Ishikawa (cell line): ENCODE measurements around the gene KLK12.

Experiments
- CEBPB ChIP-seq: IDR thresholded peaks from 2 replicates; pipeline ENCODE4 v1.6.1; 2012
- CREB1 ChIP-seq: IDR thresholded peaks from 2 replicates; pipeline ENCODE4 v1.6.1; 2012; ENCODE audit warnings: low read depth
- EGR1 ChIP-seq: IDR thresholded peaks from 2 replicates; pipeline ENCODE4 v1.6.1; 2012
- EP300 ChIP-seq: IDR thresholded peaks from 2 replicates; pipeline ENCODE4 v1.6.1; 2012; ENCODE audit warnings: borderline replicate concordance
- FOXM1 ChIP-seq: IDR thresholded peaks from 2 replicates; pipeline ENCODE4 v1.6.1; 2012; ENCODE audit warnings: low read depth, borderline replicate concordance
- NFIC ChIP-seq: IDR thresholded peaks from 2 replicates; pipeline ENCODE4 v1.6.1; 2012
- RAD21 ChIP-seq: IDR thresholded peaks from 2 replicates; pipeline ENCODE4 v1.6.1; 2012; ENCODE audit warnings: low read depth
- TAF1 ChIP-seq: IDR thresholded peaks from 2 replicates; pipeline ENCODE4 v1.6.1; 2012; ENCODE audit warnings: low read depth, mild to moderate bottlenecking
- TCF12 ChIP-seq: IDR thresholded peaks from 2 replicates; pipeline ENCODE4 v1.6.1; 2012; ENCODE audit warnings: low read depth
- TEAD4 ChIP-seq: IDR thresholded peaks from 2 replicates; pipeline ENCODE4 v1.6.1; 2012
- YY1 ChIP-seq: IDR thresholded peaks from 2 replicates; pipeline ENCODE4 v1.6.1; 2012; ENCODE audit warnings: low read depth
- ZBTB7A ChIP-seq: IDR thresholded peaks from 2 replicates; pipeline ENCODE4 v1.6.1; 2012; ENCODE audit warnings: low read depth
- TF ChIP-seq, protein P1 (sequence below): IDR thresholded peaks from 2 replicates; pipeline ENCODE4 v1.6.1; 2012; ENCODE audit warnings: low read depth, mild to moderate bottlenecking
- TF ChIP-seq, protein P2 (sequence below): IDR thresholded peaks from 2 replicates; pipeline ENCODE4 v1.6.1; 2012
- TF ChIP-seq, protein P3 (sequence below): IDR thresholded peaks from 2 replicates; pipeline ENCODE4 v1.6.1; 2012

The KLK12 gene

DNA sequence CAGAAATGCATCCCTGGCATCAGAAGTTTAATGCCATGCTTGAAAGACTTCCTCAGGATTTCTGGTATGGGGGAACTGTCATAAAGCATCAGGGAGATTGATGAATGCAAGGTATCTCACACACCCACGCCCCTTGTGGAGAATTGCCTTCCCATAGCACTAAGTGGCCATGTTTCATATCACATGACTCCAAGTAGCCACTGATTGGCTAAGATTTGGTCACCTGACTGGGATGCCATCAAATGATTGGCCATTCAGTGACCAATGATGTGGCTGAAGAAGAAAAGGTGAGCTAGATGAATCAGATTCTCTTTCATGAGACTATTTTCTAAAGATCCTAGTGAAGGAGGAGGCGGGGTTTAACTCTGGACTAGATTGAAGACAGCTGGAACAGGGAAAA lies 40.7 kb downstream of the KLK12 start:
- TF ChIP-seq CEBPB (no peak), FOXM1 (no peak), TAF1 (no peak), YY1 (0 out of 2 replicates have a peak, but pooled peaks have one; percentile 20), CREB1 (no peak), NFIC (no peak), EP300 (no peak), EGR1 (no peak)
- TF ChIP-seq, protein P1, sequence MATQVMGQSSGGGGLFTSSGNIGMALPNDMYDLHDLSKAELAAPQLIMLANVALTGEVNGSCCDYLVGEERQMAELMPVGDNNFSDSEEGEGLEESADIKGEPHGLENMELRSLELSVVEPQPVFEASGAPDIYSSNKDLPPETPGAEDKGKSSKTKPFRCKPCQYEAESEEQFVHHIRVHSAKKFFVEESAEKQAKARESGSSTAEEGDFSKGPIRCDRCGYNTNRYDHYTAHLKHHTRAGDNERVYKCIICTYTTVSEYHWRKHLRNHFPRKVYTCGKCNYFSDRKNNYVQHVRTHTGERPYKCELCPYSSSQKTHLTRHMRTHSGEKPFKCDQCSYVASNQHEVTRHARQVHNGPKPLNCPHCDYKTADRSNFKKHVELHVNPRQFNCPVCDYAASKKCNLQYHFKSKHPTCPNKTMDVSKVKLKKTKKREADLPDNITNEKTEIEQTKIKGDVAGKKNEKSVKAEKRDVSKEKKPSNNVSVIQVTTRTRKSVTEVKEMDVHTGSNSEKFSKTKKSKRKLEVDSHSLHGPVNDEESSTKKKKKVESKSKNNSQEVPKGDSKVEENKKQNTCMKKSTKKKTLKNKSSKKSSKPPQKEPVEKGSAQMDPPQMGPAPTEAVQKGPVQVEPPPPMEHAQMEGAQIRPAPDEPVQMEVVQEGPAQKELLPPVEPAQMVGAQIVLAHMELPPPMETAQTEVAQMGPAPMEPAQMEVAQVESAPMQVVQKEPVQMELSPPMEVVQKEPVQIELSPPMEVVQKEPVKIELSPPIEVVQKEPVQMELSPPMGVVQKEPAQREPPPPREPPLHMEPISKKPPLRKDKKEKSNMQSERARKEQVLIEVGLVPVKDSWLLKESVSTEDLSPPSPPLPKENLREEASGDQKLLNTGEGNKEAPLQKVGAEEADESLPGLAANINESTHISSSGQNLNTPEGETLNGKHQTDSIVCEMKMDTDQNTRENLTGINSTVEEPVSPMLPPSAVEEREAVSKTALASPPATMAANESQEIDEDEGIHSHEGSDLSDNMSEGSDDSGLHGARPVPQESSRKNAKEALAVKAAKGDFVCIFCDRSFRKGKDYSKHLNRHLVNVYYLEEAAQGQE = no peak
- TF ChIP-seq, protein P2, sequence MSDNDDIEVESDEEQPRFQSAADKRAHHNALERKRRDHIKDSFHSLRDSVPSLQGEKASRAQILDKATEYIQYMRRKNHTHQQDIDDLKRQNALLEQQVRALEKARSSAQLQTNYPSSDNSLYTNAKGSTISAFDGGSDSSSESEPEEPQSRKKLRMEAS = no peak
- TF ChIP-seq, protein P3, sequence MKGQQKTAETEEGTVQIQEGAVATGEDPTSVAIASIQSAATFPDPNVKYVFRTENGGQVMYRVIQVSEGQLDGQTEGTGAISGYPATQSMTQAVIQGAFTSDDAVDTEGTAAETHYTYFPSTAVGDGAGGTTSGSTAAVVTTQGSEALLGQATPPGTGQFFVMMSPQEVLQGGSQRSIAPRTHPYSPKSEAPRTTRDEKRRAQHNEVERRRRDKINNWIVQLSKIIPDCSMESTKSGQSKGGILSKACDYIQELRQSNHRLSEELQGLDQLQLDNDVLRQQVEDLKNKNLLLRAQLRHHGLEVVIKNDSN = peak; percentile 82

DNA sequence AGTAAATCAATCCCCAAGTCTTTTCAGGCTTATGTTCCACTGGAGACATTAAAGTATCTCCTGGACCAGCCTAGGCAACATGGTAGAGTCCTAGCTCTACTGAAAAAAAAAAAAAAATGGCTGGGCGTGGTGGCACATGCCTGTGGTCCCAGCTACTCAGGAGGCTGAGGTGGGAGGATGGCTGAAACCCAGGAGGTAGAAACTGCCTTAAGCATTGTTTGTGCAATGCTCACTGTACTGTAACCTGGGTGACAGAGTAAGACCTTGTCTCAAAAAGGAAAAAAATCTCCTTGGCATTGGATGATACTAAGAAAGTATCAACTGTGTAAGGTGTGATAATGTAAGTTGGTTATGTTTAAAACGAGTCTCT lies 42.2 kb downstream of the KLK12 start:
- TF ChIP-seq ZBTB7A (no peak), EP300 (no peak), CEBPB (no peak), TEAD4 (no peak), RAD21 (no peak), CREB1 (no peak), FOXM1 (no peak), TCF12 (no peak), YY1 (no peak), EGR1 (no peak), TAF1 (no peak), NFIC (no peak)
- TF ChIP-seq, protein P1 = no peak
- TF ChIP-seq, protein P2 = no peak
- TF ChIP-seq, protein P3 = no peak

DNA sequence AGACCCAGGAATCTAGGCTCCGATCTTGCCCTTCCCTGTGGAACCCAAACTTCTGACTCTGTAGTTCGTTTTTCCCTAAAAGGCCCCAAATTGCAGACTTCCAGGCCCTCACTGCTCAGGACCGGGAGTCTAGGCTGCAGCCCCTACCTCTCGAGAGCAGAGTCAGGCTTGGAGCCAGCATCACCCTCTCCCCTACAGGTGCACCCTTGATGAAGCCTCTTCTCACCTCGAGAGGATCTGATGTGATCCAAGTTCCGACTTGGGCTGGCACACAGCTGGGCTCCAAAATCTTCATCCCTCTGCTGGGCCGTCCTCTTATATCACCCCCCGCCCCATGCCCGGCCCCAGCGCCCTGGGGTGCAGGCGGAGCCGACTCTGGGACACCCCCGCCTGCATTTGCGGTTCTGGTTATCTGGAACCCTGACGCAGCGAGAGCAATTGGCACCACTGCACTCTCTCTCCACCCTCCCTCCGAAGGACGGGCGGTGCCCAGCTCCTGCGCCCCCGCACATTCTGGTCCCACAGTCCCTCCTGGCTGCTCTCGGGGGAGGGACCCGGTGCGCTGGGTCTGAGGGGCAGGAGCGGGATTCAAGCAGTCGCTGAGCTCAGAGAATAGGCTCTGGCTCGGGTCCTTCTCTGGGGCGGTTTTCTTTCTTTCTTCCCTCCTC lies 51.0 kb downstream of the KLK12 start, which contains the start of gene KLK7:
KLK7 (minus strand) TSS at position 293 of the 668 bp plus-strand sequence. CDS start 1,518 bp downstream, outside the sequence.
- TF ChIP-seq, protein P3 = no peak
- TF ChIP-seq RAD21 (no peak), CREB1 (no peak), EGR1 (no peak), TEAD4 (no peak), FOXM1 (no peak), ZBTB7A (no peak), TCF12 (no peak), NFIC (no peak), YY1 (no peak)
- TF ChIP-seq, protein P2 = no peak
- TF ChIP-seq, protein P1 = no peak

DNA sequence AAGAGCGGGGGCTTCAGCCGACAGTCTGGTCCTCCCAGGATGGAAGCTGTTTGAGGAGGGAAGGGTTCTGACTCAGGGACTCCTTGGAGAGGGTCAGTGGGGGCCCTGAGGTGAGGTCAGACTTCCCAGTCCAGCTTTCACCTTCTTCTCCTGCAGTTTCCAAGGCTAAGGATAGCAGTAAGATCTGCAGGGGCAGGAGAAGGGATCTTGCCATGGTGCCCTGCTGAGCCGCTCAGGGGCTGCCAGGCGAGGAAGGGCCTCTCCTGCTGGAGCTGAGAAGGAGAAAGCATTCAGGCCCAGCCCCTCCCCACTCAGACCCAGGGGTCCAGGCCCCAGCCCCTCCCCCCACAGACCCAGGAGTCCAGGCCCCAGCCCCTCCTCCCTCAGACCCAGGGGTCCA lies 52.6 kb downstream of the KLK12 start:
- TF ChIP-seq TAF1 (no peak), CEBPB (no peak), ZBTB7A (no peak), YY1 (no peak), EGR1 (no peak), FOXM1 (no peak), RAD21 (no peak), EP300 (no peak)
- TF ChIP-seq, protein P1 = no peak
